Neural progenitor cell (in vitro differentiated cells): ENCODE measurements around the gene DLL4.
"Not testable (repeated sequence)": the region's sequence is repeated elsewhere in the genome, so short reads cannot be mapped to it uniquely, and the experiment has no call there.

Source experiments
- EZH2 ChIP-seq: fragments of 200-600 bp; sonication (generic); IDR thresholded peaks from 2 replicates; pipeline ENCODE4 v1.6.1; 2017; ENCODE audit warnings: antibody characterized with exemption, mild to moderate bottlenecking, moderate library complexity
- EZH2phosphoT487 ChIP-seq: fragments of 200-600 bp; sonication (generic); IDR thresholded peaks from 2 replicates; pipeline ENCODE4 v1.6.1; 2017; ENCODE audit warnings: antibody characterized with exemption
- TF ChIP-seq, protein P1 (sequence below): fragments of 200-600 bp; sonication (generic); IDR thresholded peaks from 2 replicates; pipeline ENCODE4 v1.5.1; 2017; ENCODE audit warnings: antibody characterized with exemption, mild to moderate bottlenecking

DNA sequence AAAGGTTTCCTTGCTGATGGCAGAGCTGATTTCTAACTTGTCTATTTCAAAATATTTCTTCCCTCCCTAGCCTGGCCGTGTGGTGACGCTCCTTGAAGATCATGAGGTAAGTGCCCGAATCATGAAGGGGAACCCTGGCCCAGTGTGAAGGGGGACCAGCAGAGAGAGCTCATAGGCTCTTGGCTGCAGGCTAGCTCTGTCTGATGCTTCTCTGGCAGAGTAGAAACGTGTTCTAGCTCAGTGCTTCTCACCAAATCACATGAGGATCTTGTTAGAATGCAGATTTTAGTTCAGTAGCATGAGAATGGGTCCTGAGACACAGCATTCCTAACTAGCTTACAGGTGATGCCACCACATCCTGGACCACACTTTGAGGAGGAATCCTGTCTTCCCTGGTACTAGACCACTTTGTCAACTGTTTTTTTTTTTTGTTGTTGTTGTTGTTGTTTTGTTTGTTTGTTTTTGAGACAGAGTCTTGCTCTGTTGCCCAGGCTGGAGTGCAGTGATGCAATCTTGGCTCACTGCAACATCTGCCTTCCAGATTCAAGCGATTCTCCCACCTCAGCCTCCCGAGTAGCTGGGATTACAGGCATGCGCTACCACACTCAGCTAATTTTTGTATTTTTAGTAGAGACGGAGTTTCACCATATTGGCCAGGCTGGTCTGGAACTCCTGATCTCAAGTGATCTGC is 25.2 kb downstream of the DLL4 start:
- TF ChIP-seq, protein P1, sequence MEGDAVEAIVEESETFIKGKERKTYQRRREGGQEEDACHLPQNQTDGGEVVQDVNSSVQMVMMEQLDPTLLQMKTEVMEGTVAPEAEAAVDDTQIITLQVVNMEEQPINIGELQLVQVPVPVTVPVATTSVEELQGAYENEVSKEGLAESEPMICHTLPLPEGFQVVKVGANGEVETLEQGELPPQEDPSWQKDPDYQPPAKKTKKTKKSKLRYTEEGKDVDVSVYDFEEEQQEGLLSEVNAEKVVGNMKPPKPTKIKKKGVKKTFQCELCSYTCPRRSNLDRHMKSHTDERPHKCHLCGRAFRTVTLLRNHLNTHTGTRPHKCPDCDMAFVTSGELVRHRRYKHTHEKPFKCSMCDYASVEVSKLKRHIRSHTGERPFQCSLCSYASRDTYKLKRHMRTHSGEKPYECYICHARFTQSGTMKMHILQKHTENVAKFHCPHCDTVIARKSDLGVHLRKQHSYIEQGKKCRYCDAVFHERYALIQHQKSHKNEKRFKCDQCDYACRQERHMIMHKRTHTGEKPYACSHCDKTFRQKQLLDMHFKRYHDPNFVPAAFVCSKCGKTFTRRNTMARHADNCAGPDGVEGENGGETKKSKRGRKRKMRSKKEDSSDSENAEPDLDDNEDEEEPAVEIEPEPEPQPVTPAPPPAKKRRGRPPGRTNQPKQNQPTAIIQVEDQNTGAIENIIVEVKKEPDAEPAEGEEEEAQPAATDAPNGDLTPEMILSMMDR = not testable (repeated sequence)
- TF ChIP-seq EZH2, EZH2phosphoT487: not testable (repeated sequence)
